ENCODE results near the gene NOS1AP. TPM values are rescaled to one million over a fixed set of nuclear protein-coding genes. Genes with fewer than 3 reads are reported as not detected.

NOS1AP gene
- total and polyA plus RNA-seq, 9 of the 15 experiments (the other 6 are each of a cell fraction or from before 2014, with no cell fraction given), result 0.07 to 1.5 (median 0.22) TPM

- peak; percentile 49; the same call in 1 of the 2 replicates for TF ChIP-seq ZNF274 (IDR thresholded peaks at IDR 0.05; ENCODE audit: borderline replicate concordance, low read depth, low read length)
- TF ChIP-seq JUNB (CRISPR knock-in tag; conservative IDR thresholded peaks at IDR 0.05), result no peak
- peak; percentile 88 for TF ChIP-seq MAX (CRISPR knock-in tag; IDR thresholded peaks at IDR 0.05)
- no peak for TF ChIP-seq ZKSCAN8 (CRISPR knock-in tag; IDR thresholded peaks at IDR 0.05)
- peak; percentile 82 for TF ChIP-seq MBD2 (IDR thresholded peaks at IDR 0.05; ENCODE audit: borderline replicate concordance, low read depth)
- TF ChIP-seq DPF2 (IDR thresholded peaks at IDR 0.05), result peak; percentile 98
- no peak for TF ChIP-seq ZNF24 (IDR thresholded peaks at IDR 0.05)
- peak; percentile 94 for TF ChIP-seq MTA2 (IDR thresholded peaks at IDR 0.05; ENCODE audit: low read depth)
- TF ChIP-seq RNF2 (IDR thresholded peaks at IDR 0.05), result peak; percentile 97
- no peak for TF ChIP-seq HINFP (tag; conservative IDR thresholded peaks at IDR 0.05; ENCODE audit: low read depth)
- TF ChIP-seq EP400 (IDR thresholded peaks at IDR 0.05), result peak; percentile 37; the same call in 1 of the 2 replicates
- TF ChIP-seq STAT5B (CRISPR knock-in tag; IDR thresholded peaks at IDR 0.05), result no peak
- TF ChIP-seq NFRKB (IDR thresholded peaks at IDR 0.05; ENCODE audit: low read depth), result no peak
- peak; percentile 85 for TF ChIP-seq BCOR (IDR thresholded peaks at IDR 0.05)
- TF ChIP-seq HNRNPLL (IDR thresholded peaks at IDR 0.05; ENCODE audit: low read depth, low read length, poor library complexity, severe bottlenecking), result no peak
- 0 out of 2 replicates have a peak, but pooled peaks have one; percentile 16 for TF ChIP-seq ZNF445 (CRISPR knock-in tag; IDR thresholded peaks at IDR 0.05; ENCODE audit: low read depth)
- TF ChIP-seq ARID1B (IDR thresholded peaks at IDR 0.05), result peak; percentile 99
- peak; percentile 87; the same call in 1 of the 2 replicates for TF ChIP-seq CC2D1A (IDR thresholded peaks at IDR 0.05)
- no peak for TF ChIP-seq ATF3 (IDR thresholded peaks at IDR 0.05)
- 0 out of 2 replicates have a peak, but pooled peaks have one; percentile 27 for TF ChIP-seq ATF3 (CRISPR knock-in tag; conservative IDR thresholded peaks at IDR 0.05)
- TF ChIP-seq RFX1 (IDR thresholded peaks at IDR 0.05), result no peak
- no peak for TF ChIP-seq NRF1 (conservative IDR thresholded peaks at IDR 0.05 in 1 of 2, IDR thresholded peaks at IDR 0.05 in 1 of 2)
- no peak for TF ChIP-seq ZNF23 (CRISPR knock-in tag; IDR thresholded peaks at IDR 0.05)
- no peak for TF ChIP-seq ZNF224 (CRISPR knock-in tag; IDR thresholded peaks at IDR 0.05)
Observed at GRCh38 chr1:162372159-162373071, 302.9 kb downstream of the NOS1AP start (continued).
